Neural cell (in vitro differentiated cells): ENCODE data around the gene ZNF202. TPM values are rescaled to one million over a fixed set of nuclear protein-coding genes. Genes with fewer than 3 reads are reported as not detected.
A peak's percentile ranks its signal among the peaks of the same experiment; 100 is the strongest.
"Not testable (repeated sequence)": the region's sequence is repeated elsewhere in the genome, so short reads cannot be mapped to it uniquely, and the experiment has no call there.

ENCODE experiments used
- H2AFZ ChIP-seq: fragments of 200-600, 300-800 bp; sonication (generic), shearing (Covaris generic); 2 replicates; pipeline ENCODE4 v1.6.0; 2014; ENCODE audit warnings: low read depth, mild to moderate bottlenecking, antibody characterized with exemption, low read length, moderate library complexity
- H3F3A ChIP-seq: fragments of 200-600 bp; shearing (Covaris generic); 2 replicates; pipeline ENCODE4 v1.6.1; 2016; ENCODE audit warnings: mild to moderate bottlenecking, moderate library complexity, mixed read lengths, antibody characterized with exemption, low read length; ENCODE audit not compliant: insufficient read depth, poor library complexity, severe bottlenecking
- H3K27ac ChIP-seq: fragments of 200-600, 300-800 bp; sonication (generic), shearing (Covaris generic); 2 replicates; pipeline ENCODE4 v1.5.1; 2014; ENCODE audit warnings: mild to moderate bottlenecking, low read length, moderate library complexity
- H3K27me3 ChIP-seq: fragments of 300-800, 200-600 bp; sonication (generic), shearing (Covaris generic); 2 replicates; pipeline ENCODE4 v1.6.0; 2014; ENCODE audit warnings: mild to moderate bottlenecking, low read depth, low read length, moderate library complexity; ENCODE audit not compliant: insufficient read depth
- H3K36me3 ChIP-seq: fragments of 300-800, 200-600 bp; sonication (generic), shearing (Covaris generic); 2 replicates; pipeline ENCODE4 v1.5.1; 2014; ENCODE audit warnings: mild to moderate bottlenecking, antibody characterized with exemption, low read length, moderate library complexity; ENCODE audit not compliant: insufficient read depth
- H3K4me2 ChIP-seq: fragments of 300-800, 200-600 bp; sonication (generic), shearing (Covaris generic); 2 replicates; pipeline ENCODE4 v1.6.0; 2014; ENCODE audit warnings: mild to moderate bottlenecking, low read length
- H3K4me3 ChIP-seq: fragments of 300-800, 200-600 bp; sonication (generic), shearing (Covaris generic); 2 replicates; pipeline ENCODE4 v1.5.1; 2014; ENCODE audit warnings: mild to moderate bottlenecking, low read length, moderate library complexity
- H3K79me2 ChIP-seq: fragments of 200-600 bp; shearing (Covaris generic); replicated peaks from 2 replicates; pipeline ENCODE4 v1.6.0; 2014; ENCODE audit warnings: mild to moderate bottlenecking, low read length, moderate library complexity; ENCODE audit not compliant: insufficient read depth
- H3K9ac ChIP-seq: fragments of 300-800, 200-600 bp; sonication (generic), shearing (Covaris generic); 2 replicates; pipeline ENCODE4 v1.6.1; 2016; ENCODE audit warnings: mild to moderate bottlenecking, low read length, mixed read lengths
- H3K9me2 ChIP-seq: fragments of 200-600 bp; shearing (Covaris generic); 2 replicates; pipeline ENCODE4 v1.6.1; 2016; ENCODE audit warnings: mild to moderate bottlenecking, low read length, mixed read lengths; ENCODE audit not compliant: insufficient read depth
- H3K9me3 ChIP-seq: fragments of 200-600, 300-800 bp; sonication (generic), shearing (Covaris generic); 2 replicates; pipeline ENCODE4 v1.6.1; 2016; ENCODE audit warnings: mild to moderate bottlenecking, mixed run types, low read length, moderate library complexity, mixed read lengths
- H4K20me1 ChIP-seq: fragments of 200-600 bp; shearing (Covaris generic); 2 replicates; pipeline ENCODE4 v1.6.1; 2016; ENCODE audit warnings: mild to moderate bottlenecking, mixed run types; ENCODE audit not compliant: insufficient read depth
- CTCF ChIP-seq: fragments of 450-650 bp; IDR thresholded peaks from 2 replicates; pipeline ENCODE4 v1.5.1; 2014; ENCODE audit warnings: antibody characterized with exemption, mild to moderate bottlenecking, moderate library complexity; ENCODE audit not compliant: poor library complexity, severe bottlenecking
- EZH2 ChIP-seq: fragments of 200-600, 300-800 bp; shearing (Covaris generic), sonication (generic); IDR thresholded peaks from 2 replicates; pipeline ENCODE4 v1.6.1; 2014; ENCODE audit warnings: antibody characterized with exemption, low read length, borderline replicate concordance, mild to moderate bottlenecking; ENCODE audit not compliant: insufficient read depth, poor library complexity, severe bottlenecking
- MXI1 ChIP-seq: fragments of 450-650 bp; conservative IDR thresholded peaks from 2 replicates; pipeline ENCODE4 v1.6.1; 2014; ENCODE audit warnings: antibody characterized with exemption, mild to moderate bottlenecking; ENCODE audit not compliant: poor library complexity, severe bottlenecking
- POLR2AphosphoS5 ChIP-seq: IDR thresholded peaks from 2 replicates; pipeline ENCODE4 v1.6.1; 2012
- RAD21 ChIP-seq: fragments of 450-650 bp; conservative IDR thresholded peaks from 2 replicates; pipeline ENCODE4 v1.6.1; 2014; ENCODE audit warnings: antibody characterized with exemption, mild to moderate bottlenecking, moderate library complexity
- SMC3 ChIP-seq: fragments of 450-650 bp; conservative IDR thresholded peaks from 2 replicates; pipeline ENCODE4 v1.6.1; 2014; ENCODE audit warnings: antibody characterized with exemption, mild to moderate bottlenecking, moderate library complexity; ENCODE audit not compliant: poor library complexity
- polyA plus RNA-seq: library from polyadenylated mRNA; depleted of rRNA; stranded (reverse); fragments of >200 nt; gene quantifications from 2 replicates; pipeline ENCODE4 v1.2.3, GENCODE V29; 2014

The ZNF202 gene
- polyA plus RNA-seq, 1 donor from 2014 or later, result 30.4 TPM

GRCh38 chr11:123718063-123718462 is 23.4 kb downstream of the ZNF202 start:
- no peaks in the 10 kb centered on the region for H4K20me1 ChIP-seq
- no peaks in the 10 kb centered on the region for H3K79me2 ChIP-seq
- no peak overlapping the region for H3K27ac ChIP-seq
- H2AFZ ChIP-seq, result no peak overlapping the region
- no peaks in the 10 kb centered on the region for H3K9me3 ChIP-seq
- TF ChIP-seq MXI1 (no peak), EZH2 (no peak), CTCF (no peak), RAD21 (no peak), SMC3 (no peak)
- no peaks in the 10 kb centered on the region for H3F3A ChIP-seq
- H3K27me3 ChIP-seq, result no peaks in the 10 kb centered on the region
- H3K9me2 ChIP-seq, result no peaks in the 10 kb centered on the region
- no peak overlapping the region for H3K4me2 ChIP-seq
- H3K9ac ChIP-seq, result no peak overlapping the region
- no peaks in the 10 kb centered on the region for H3K36me3 ChIP-seq
- no peak overlapping the region for H3K4me3 ChIP-seq

GRCh38 chr11:123712627-123713026 is 28.8 kb downstream of the ZNF202 start:
- H3K27ac ChIP-seq, H3K36me3 ChIP-seq, H3F3A ChIP-seq, H3K27me3 ChIP-seq, H4K20me1 ChIP-seq, H2AFZ ChIP-seq, H3K4me2 ChIP-seq, H3K9me3 ChIP-seq, H3K4me3 ChIP-seq, H3K9me2 ChIP-seq, H3K79me2 ChIP-seq, H3K9ac ChIP-seq: not testable (repeated sequence)

GRCh38 chr11:123707606-123708205 is 33.8 kb downstream of the ZNF202 start:
- Histone ChIP-seq H3K9me3 (no peaks in the 10 kb centered on the region), H4K20me1 (no peaks in the 10 kb centered on the region), H3K27me3 (no peaks in the 10 kb centered on the region), H3K79me2 (no peaks in the 10 kb centered on the region), H2AFZ (no peak overlapping the region), H3K27ac (no peak overlapping the region), H3K9me2 (no peaks in the 10 kb centered on the region), H3K4me2 (no peak overlapping the region), H3K36me3 (no peaks in the 10 kb centered on the region), H3F3A (no peaks in the 10 kb centered on the region), H3K9ac (no peak overlapping the region), H3K4me3 (no peak overlapping the region)
- TF ChIP-seq RAD21, result peak; percentile 97
- TF ChIP-seq SMC3, result peak; percentile 100
- TF ChIP-seq CTCF, result peak; percentile 94
- TF ChIP-seq POLR2AphosphoS5, result no peak
